8988T (cell line): ENCODE data around the gene ISLR.
"Not testable (repeated sequence)": the region's sequence is repeated elsewhere in the genome, so short reads cannot be mapped to it uniquely, and the experiment has no call there.

ENCODE experiments used
- DNase-seq: peaks from one replicate; pipeline ENCODE4 v3.0.0; 2011

Gene ISLR

GRCh38 chr15:74138642-74139041 lies 34.9 kb upstream of the ISLR start:
- DNase-seq, result no peak

DNA sequence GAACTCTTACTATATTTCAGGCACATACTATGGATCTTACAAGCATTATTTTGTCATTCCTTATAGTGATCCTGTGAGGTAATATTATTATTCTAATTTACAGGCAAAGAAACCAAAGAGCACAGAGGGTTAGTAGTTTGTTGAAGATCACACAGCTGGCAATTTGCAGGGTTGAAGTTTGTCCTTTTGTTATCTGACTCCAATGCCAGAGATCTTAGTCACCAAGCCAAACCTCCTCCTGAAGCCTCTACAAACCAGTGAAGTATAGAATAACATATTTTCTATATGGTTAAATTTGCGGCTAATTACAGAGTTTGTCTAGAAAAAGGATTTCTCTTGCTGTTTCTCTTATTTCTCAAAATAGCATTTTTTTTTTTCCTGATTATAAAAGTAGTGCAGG lies 31.9 kb upstream of the ISLR start:
- no peak for DNase-seq

- no peak for DNase-seq
Measured at GRCh38 chr15:74144153-74144775, 29.2 kb upstream of the ISLR start.

DNA sequence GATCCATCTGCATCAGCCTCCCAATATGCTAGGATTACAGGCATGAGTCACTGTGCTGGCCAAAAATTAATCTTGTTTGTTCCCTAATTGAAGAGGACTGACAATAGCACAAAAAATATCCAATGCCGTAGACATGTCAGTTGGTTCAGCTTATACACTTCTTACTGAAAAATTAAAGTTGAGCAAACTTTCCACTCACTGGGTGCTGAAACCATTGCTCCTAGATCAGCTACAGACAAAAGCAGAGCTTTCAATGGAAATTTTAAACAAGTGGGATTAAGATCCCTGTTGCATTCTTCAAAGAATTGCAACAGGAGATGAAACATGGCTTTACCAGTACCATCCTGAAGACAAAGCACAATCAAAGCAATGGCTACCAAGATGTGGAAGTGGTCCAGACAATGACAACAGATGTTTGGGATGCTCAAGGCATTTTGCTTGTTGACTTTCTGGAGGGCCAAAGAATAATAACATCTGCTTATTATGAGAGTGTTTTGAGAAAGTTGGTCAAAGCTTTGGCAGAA lies 27.2 kb upstream of the ISLR start:
- no peak for DNase-seq

GRCh38 chr15:74147051-74147450 lies 26.5 kb upstream of the ISLR start:
- no peak for DNase-seq

DNA sequence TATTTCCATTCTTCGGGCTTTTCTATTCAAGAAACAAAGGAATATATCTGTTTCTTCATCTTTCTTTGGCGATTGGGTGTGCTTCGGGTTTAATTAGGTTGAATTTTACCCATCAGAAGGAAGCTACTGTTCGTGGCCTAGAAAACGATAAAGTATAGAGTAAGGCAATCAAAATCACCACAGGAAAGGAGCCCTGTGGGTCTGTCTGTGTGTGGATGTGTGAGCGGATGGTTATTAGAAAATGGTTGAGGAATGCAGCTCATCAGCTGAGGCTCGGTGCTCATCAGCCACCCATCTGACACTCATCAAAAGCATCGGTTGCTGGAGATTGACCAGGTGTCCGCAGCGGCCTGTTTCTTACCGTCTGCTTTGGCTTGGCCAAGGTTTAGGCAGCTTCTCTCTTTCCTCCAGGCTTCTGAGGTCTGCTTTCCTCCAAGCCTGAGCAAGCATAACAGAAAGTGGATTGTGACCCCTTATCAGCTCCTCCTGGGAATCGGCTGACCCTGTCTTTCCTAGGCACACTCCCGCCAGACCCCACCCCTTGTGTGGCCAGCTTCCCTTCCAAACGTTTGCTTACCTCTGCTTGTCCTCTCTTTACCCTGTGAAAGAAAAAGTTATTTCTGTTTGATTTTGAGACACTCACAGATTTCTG lies 17.6 kb upstream of the ISLR start:
- DNase-seq, result no peak

- no peak for DNase-seq
Measured at GRCh38 chr15:74156678-74157411, 16.7 kb upstream of the ISLR start.

- no peak for DNase-seq
Measured at GRCh38 chr15:74157868-74158827, 15.4 kb upstream of the ISLR start.

GRCh38 chr15:74158855-74159650 lies 14.5 kb upstream of the ISLR start:
- DNase-seq, result no peak

DNA sequence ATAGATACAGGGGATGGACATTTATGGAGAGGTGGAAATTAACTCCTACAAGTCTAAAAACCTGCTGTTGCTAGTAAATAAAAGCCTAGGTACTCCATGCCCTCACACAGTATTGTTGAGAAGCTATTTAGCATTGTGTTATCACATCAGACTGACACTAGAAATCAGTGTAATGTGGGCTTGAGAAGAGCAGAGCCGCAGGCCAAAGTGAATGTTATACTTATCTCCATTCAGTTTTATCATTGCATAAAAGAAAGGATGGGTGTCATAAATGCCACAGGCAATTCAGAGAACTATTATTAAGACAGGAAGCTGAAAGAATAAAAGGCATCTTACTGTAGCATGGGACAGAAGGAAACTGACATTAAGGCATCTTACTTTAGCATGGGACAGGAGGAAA lies 13.7 kb upstream of the ISLR start:
- DNase-seq, result no peak

DNA sequence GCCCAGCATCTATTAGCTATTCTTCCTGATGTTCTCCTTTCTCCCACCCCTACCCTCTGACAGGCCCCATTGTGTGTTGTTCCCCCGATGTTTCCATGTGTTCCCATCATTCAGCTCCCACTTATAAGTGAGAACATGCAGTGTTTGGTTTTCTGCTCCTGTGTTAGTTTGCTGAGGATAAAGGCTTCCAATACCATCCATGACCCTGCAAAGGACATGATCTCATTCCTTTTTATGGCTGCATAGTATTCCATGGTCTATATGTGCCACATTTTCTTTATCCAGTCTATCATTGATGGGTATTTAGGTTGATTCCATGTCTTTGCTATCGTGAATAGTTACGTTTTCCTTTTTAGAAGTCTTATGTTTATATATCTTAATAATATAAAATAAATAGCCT lies 13.1 kb upstream of the ISLR start:
- not testable (repeated sequence) for DNase-seq

- DNase-seq, result not testable (repeated sequence)
Measured at GRCh38 chr15:74162195-74162536, 11.3 kb upstream of the ISLR start.

DNA sequence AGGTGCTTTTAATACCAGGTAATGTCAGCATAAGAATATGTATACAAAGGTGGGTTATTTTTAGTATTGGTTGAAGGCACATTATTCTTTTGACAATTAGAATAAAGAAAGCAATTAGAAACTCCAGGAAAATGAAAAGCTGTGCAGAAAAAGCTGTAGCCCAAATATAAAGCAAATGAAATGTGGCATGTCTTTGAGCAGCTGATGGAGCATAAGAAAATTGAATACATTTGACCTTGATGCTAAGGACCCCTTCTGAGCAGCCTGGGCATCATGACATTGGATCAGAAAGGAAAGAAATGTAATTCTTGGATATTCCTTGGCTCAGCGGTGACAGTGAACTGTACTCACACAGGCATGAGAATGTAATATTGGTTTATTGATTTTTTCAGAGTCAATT lies 8.0 kb upstream of the ISLR start:
- DNase-seq, result no peak

DNA sequence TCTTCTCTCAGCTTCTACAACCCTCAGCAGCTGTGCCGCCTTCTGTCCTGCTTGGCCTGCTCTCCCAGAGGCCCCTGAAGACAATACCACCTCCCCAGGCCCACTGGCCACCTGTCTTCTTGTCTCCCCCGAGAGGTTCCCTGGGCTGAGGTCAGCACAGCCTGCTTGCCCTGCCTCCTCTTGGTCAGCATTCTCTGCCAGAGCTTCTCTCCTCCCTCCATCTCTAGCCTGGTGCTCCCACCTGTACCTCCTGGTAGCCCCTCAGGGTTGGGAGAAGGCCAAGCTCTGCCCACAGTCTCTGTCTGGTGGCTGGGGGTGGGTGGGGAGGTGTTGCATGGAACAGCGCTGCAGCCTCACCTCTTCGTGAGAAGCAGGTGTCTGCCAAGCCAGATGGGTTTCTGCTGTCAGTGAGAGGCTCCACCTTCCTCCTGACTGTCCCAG lies 5.6 kb upstream of the ISLR start:
- no peak for DNase-seq

DNA sequence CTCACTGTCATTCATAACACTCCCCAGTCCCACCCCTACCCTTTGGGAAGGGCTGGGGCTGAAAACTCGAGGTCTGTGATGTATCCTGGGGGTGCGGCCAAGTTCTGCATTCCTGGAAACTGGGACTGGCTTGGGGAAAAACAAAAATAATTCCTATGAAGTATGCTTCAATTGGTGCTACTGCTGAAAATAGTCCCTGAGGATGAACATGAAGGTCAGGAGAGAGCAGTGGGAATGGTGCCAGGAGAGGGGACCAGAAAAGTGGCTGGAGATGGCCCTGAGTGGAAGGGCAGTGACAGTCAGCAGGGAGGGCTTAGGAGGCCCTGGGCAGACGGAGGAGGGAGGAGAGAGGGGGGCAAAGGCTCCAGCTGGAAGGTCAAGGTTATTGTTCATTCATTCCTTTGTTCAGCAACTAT lies 4.8 kb upstream of the ISLR start:
- DNase-seq, result no peak

- DNase-seq, result no peak
Measured at GRCh38 chr15:74170071-74170844, 3.3 kb upstream of the ISLR start.

- DNase-seq, result no peak
Measured at GRCh38 chr15:74170875-74171578, 2.5 kb upstream of the ISLR start.

- DNase-seq, result no peak
Measured at GRCh38 chr15:74171965-74172541, 1.5 kb upstream of the ISLR start.

- no peak for DNase-seq
Measured at GRCh38 chr15:74172701-74173379, 670 bp upstream of the ISLR start.
